A549 (cell line): ENCODE results near the gene SPARC. TPM values are rescaled to one million over a fixed set of nuclear protein-coding genes. Genes with fewer than 3 reads are reported as not detected.

Experiments used
- ATAC-seq, 2 experiments: fragments of 200-7000 bp in 1 of 2; fragments of >200 bp in 1 of 2; cut with Nextera tagmentation in 1 of 2; cut with Tn5 transposase in 1 of 2; 3 replicates each; pipeline versions ENCODE4 v1.8.0 to v1.9.1; 2018 to 2020; ENCODE audit warnings: mild to moderate bottlenecking in 1 of 2, moderate library complexity in 1 of 2
- CTCF ChIA-PET: fragments of 300-600 bp; sonication (Branson Sonifier 250); formaldehyde crosslinking; extraction: SDS; loops from one replicate; lab custom pipeline; 2021; ENCODE audit warnings: antibody characterized with exemption, inconsistent platforms; lab: Yijun Ruan, JAX
- POLR2A ChIA-PET: fragments of 350-600 bp; formaldehyde crosslinking; extraction: SDS; loops from one replicate; lab custom pipeline; 2021; ENCODE audit warnings: antibody characterized with exemption, inconsistent platforms; lab: Yijun Ruan, JAX
- DNase-seq, 2 experiments: peaks; one replicate each; pipeline versions ENCODE4 v3.0.0 to v3.0.0-alpha.2; 2011 to 2016; ENCODE audit warnings: low read depth in 1 of 2, low spot score in 1 of 2
- FAIRE-seq: peaks from 2 replicates; lab custom pipeline; 2011; peaks lifted over from hg19 to GRCh38; lab: Jason Lieb, UNC
- H3K27ac ChIP-seq, 2 experiments: fragments of >200 bp; sonication (Bioruptor Twin); formaldehyde crosslinking; 3 replicates each; pipeline ENCODE4 v1.5.1; 2016 to 2017
- H3K4me1 ChIP-seq: fragments of >200 bp; sonication (Bioruptor Twin); formaldehyde crosslinking; 3 replicates; pipeline ENCODE4 v1.6.1; 2016
- H3K4me2 ChIP-seq: fragments of >200 bp; sonication (Bioruptor Twin); formaldehyde crosslinking; 3 replicates; pipeline ENCODE4 v1.6.1; 2016
- H3K4me3 ChIP-seq: fragments of >200 bp; sonication (Bioruptor Twin); formaldehyde crosslinking; 3 replicates; pipeline ENCODE4 v1.5.1; 2016
- H3K9me3 ChIP-seq: fragments of >200 bp; sonication (Bioruptor Twin); formaldehyde crosslinking; 3 replicates; pipeline ENCODE4 v1.6.1; 2016
- CEBPB ChIP-seq, 2 experiments: fragments of >200 bp in 1 of 2; sonication (Bioruptor Twin) in 1 of 2; formaldehyde crosslinking in 1 of 2; IDR thresholded peaks; 2 replicates each; pipeline ENCODE4 v1.6.1; 2012 to 2016
- CHD2 ChIP-seq: fragments of 150-350 bp; IDR thresholded peaks from 2 replicates; pipeline ENCODE4 v1.6.1; 2014; ENCODE audit warnings: low read length; ENCODE audit not compliant: partially characterized antibody
- CHD4 ChIP-seq: fragments of 200-600 bp; sonication (generic); IDR thresholded peaks from 2 replicates; pipeline ENCODE4 v1.6.1; 2016; ENCODE audit warnings: antibody characterized with exemption, mild to moderate bottlenecking, borderline replicate concordance
- EHF ChIP-seq: fragments of 250-450 bp; sonication (Bioruptor Pico); IDR thresholded peaks from 2 replicates; pipeline ENCODE4 v1.5.0; 2020; ENCODE audit warnings: mild to moderate bottlenecking
- ESRRA ChIP-seq: fragments of 150-350 bp; IDR thresholded peaks from 2 replicates; pipeline ENCODE4 v1.6.1; 2014; ENCODE audit warnings: mild to moderate bottlenecking, low read length, borderline replicate concordance
- FOSB ChIP-seq: fragments of 250-450 bp; sonication (Bioruptor Pico); IDR thresholded peaks from 2 replicates; pipeline ENCODE4 v1.5.0; 2020; ENCODE audit warnings: mild to moderate bottlenecking, moderate library complexity
- FOSL2 ChIP-seq, 2 experiments: fragments of 450-650 bp in 1 of 2; fragments of >200 bp in 1 of 2; sonication (Bioruptor Twin) in 1 of 2; formaldehyde crosslinking; IDR thresholded peaks; 2 replicates each; pipeline versions ENCODE4 v1.5.0 to v1.6.1; 2016 to 2020; ENCODE audit warnings: mild to moderate bottlenecking in 1 of 2, moderate library complexity in 1 of 2
- FOXS1 ChIP-seq: fragments of 250-450 bp; sonication (Bioruptor Pico); IDR thresholded peaks from 2 replicates; pipeline ENCODE4 v1.5.0; 2020; ENCODE audit warnings: mild to moderate bottlenecking, moderate library complexity
- HEYL ChIP-seq: fragments of 250-450 bp; sonication (Bioruptor Pico); IDR thresholded peaks from 2 replicates; pipeline ENCODE4 v1.8.0; 2021; ENCODE audit warnings: mild to moderate bottlenecking, moderate library complexity
- HOXA7 ChIP-seq: fragments of 250-450 bp; sonication (Bioruptor Pico); IDR thresholded peaks from 2 replicates; pipeline ENCODE4 v1.5.0; 2020; ENCODE audit warnings: mild to moderate bottlenecking, moderate library complexity
- RAD21 ChIP-seq, 2 experiments: fragments of >200 bp in 1 of 2; sonication (Bioruptor Twin) in 1 of 2; formaldehyde crosslinking in 1 of 2; IDR thresholded peaks in 1 of 2; conservative IDR thresholded peaks in 1 of 2; 2 replicates in 1 of 2; 3 replicates in 1 of 2; pipeline ENCODE4 v1.6.1; 2012 to 2018; ENCODE audit warnings: inconsistent platforms in 1 of 2
- RARB ChIP-seq: fragments of 250-450 bp; sonication (Bioruptor Pico); IDR thresholded peaks from 2 replicates; pipeline ENCODE4 v1.8.0; 2021; ENCODE audit warnings: mild to moderate bottlenecking, moderate library complexity
- SREBF2 ChIP-seq: fragments of 450-650 bp; IDR thresholded peaks from 2 replicates; pipeline ENCODE4 v1.6.1; 2014; ENCODE audit warnings: mild to moderate bottlenecking, moderate library complexity
- TFCP2L1 ChIP-seq: fragments of 250-450 bp; sonication (Bioruptor Pico); IDR thresholded peaks from 2 replicates; pipeline ENCODE4 v1.5.0; 2021; ENCODE audit warnings: mild to moderate bottlenecking
- TP53 ChIP-seq: fragments of 250-450 bp; sonication (Bioruptor Pico); IDR thresholded peaks from 2 replicates; pipeline ENCODE4 v1.5.0; 2021; ENCODE audit warnings: mild to moderate bottlenecking, moderate library complexity
- ZNF302 ChIP-seq: fragments of 250-450 bp; sonication (Bioruptor Pico); IDR thresholded peaks from 2 replicates; pipeline ENCODE4 v1.9.0; 2021; ENCODE audit warnings: inconsistent platforms, mild to moderate bottlenecking, moderate library complexity
- WGBS: methylation state at CpG from one replicate; pipeline ENCODE4 v1.1.6; 2017; ENCODE audit errors: missing lambda C conversion rate; 5-methylcytosine and 5-hydroxymethylcytosine counted together
- polyA plus RNA-seq, 4 experiments: library from polyadenylated mRNA; depleted of rRNA in 3 of 4; stranded (reverse); fragments of >200 nt; fragmentation: RNase III in 1 of 4; extraction: RNeasy Plus Mini Kit Qiagen cat#74134 plus additional on column Dnase treatment in 1 of 4; gene quantifications; 2 replicates in 3 of 4; 3 replicates in 1 of 4; pipeline ENCODE4 v1.2.3, GENCODE V29; 2011 to 2017
- TF ChIP-seq, protein P1 (sequence below): fragments of >200 bp; sonication (Bioruptor Twin); formaldehyde crosslinking; IDR thresholded peaks from 3 replicates; pipeline ENCODE4 v1.6.1; 2016
- TF ChIP-seq, protein P2 (sequence below): fragments of 150-350 bp; IDR thresholded peaks from 2 replicates; pipeline ENCODE4 v1.6.1; 2014; ENCODE audit warnings: low read depth, mild to moderate bottlenecking, low read length
- TF ChIP-seq, protein P3 (sequence below): IDR thresholded peaks from 2 replicates; pipeline ENCODE4 v1.6.1; 2012; ENCODE audit warnings: low read depth, borderline replicate concordance
- TF ChIP-seq, protein P4 (sequence below): IDR thresholded peaks from 2 replicates; pipeline ENCODE4 v1.6.1; 2012
- TF ChIP-seq, protein P5 (sequence below): fragments of 200-600 bp; sonication (generic); IDR thresholded peaks from 2 replicates; pipeline ENCODE4 v1.6.1; 2016; ENCODE audit warnings: antibody characterized with exemption, mild to moderate bottlenecking, moderate library complexity
- TF ChIP-seq, protein P6 (sequence below): fragments of 450-650 bp; IDR thresholded peaks from 2 replicates; pipeline ENCODE4 v1.6.1; 2014; ENCODE audit warnings: antibody characterized with exemption

The SPARC gene
- polyA plus RNA-seq, 2 of the 4 experiments (the other 2 are of a cell fraction), result 33.8 to 45.7 TPM

DNA sequence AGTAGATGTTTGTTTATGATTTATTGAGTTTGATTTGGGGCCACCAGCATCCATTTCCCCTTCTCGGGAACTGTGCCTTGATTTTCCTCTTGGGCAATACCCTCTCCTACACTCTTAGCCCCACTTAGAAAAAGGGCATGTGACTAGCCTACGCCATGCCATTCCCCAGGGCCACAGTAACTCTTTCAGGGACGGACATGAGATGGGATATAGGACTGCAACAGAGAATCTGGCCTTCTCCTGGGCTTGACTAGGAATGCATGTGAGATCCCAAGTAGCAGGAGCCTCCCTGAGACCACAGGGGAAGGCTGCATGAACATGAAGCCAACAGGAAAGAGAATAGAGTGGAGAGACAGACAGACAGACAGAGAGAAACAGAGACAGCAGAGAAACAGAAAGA, 30.7 kb upstream of the SPARC start:
- 61% methylated on average over 3 of the region's 3 CpGs for WGBS

DNA sequence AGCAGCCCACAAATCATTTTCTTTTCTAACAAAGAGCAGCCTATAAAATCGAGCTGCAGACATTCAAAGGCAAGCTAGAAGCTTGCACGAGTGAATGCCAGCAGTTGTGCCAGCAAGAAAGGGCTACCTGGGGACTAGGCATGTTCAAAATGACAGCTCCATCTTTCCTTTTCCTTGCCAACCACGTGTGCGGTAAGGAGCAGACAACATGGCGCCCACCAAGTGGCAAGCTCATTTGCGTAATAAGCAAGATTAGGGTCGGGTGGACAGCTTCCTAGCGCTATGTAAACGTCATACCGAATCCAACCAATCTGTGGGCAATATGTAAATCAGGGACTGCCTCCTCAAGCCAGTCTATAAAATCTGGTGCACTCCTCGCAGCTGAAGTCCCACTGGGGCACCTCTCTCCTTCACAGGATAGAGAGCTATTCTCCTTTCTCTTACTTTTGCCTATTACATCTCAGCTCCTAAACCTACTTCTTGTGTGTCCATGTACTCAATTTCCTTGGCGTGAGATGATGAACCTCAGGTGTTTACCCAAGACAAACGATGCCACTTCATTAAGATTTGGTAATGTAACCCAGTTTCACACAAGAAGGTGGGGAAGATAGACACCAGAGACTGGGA, 22.5 kb upstream of the SPARC start:
- no peak for FAIRE-seq
- H3K4me1 ChIP-seq, result peaks cover under 1% of the 10 kb centered on the region; the same call in 2 of the 3 replicates
- DNase-seq, result no peak
- peaks cover 3% of the 10 kb centered on the region; the same call in 2 of the 3 replicates for H3K9me3 ChIP-seq
- no peak overlapping the region for H3K27ac ChIP-seq
- WGBS, result 48% methylated on average over 13 of the region's 13 CpGs
- no peak overlapping the region for H3K4me3 ChIP-seq
- no peak for ATAC-seq
- ChIA-PET POLR2A (interaction anchor here (0.8 kb wide), 1 partner anchor 62 kb away, joined by 4 read pairs; the partner anchor contains the start of gene G3BP1), CTCF (interaction anchor here (0.8 to 1.6 kb wide), 3 partner anchors 31 to 51 kb away, joined by 3 to 4 read pairs (median 3); no protein-coding TSS in a partner anchor)
- no peak overlapping the region for H3K4me2 ChIP-seq
- no peak for TF ChIP-seq SREBF2
- TF ChIP-seq, protein P1, sequence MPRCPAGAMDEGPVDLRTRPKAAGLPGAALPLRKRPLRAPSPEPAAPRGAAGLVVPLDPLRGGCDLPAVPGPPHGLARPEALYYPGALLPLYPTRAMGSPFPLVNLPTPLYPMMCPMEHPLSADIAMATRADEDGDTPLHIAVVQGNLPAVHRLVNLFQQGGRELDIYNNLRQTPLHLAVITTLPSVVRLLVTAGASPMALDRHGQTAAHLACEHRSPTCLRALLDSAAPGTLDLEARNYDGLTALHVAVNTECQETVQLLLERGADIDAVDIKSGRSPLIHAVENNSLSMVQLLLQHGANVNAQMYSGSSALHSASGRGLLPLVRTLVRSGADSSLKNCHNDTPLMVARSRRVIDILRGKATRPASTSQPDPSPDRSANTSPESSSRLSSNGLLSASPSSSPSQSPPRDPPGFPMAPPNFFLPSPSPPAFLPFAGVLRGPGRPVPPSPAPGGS, result no peak
- no peak for TF ChIP-seq CHD4
- no peak for TF ChIP-seq TFCP2L1 (CRISPR knock-in tag)
- TF ChIP-seq, protein P2, sequence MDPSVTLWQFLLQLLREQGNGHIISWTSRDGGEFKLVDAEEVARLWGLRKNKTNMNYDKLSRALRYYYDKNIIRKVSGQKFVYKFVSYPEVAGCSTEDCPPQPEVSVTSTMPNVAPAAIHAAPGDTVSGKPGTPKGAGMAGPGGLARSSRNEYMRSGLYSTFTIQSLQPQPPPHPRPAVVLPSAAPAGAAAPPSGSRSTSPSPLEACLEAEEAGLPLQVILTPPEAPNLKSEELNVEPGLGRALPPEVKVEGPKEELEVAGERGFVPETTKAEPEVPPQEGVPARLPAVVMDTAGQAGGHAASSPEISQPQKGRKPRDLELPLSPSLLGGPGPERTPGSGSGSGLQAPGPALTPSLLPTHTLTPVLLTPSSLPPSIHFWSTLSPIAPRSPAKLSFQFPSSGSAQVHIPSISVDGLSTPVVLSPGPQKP, result no peak

More for the DNA sequence above, 30.7 kb upstream of the SPARC start:
- H3K9me3 ChIP-seq, result no peaks in the 10 kb centered on the region
- CTCF ChIA-PET, result interaction anchor here (1.2 to 9.4 kb wide), 4 partner anchors 18 to 65 kb away, joined by 4 to 65 read pairs (median 8); no protein-coding TSS in a partner anchor
- DNase-seq, result no peak
- H3K4me3 ChIP-seq, result no peak overlapping the region
- TF ChIP-seq FOSL2 (IDR thresholded peaks at IDR 0.05), result no peak
- no peak for TF ChIP-seq FOSL2 (CRISPR knock-in tag; IDR thresholded peaks at IDR 0.05)
- TF ChIP-seq CEBPB (IDR thresholded peaks at IDR 0.05), result no peak
- no peak for TF ChIP-seq RARB (CRISPR knock-in tag)
- no peak for TF ChIP-seq ESRRA
- no peak for TF ChIP-seq ZNF302 (CRISPR knock-in tag)
- TF ChIP-seq, protein P3, sequence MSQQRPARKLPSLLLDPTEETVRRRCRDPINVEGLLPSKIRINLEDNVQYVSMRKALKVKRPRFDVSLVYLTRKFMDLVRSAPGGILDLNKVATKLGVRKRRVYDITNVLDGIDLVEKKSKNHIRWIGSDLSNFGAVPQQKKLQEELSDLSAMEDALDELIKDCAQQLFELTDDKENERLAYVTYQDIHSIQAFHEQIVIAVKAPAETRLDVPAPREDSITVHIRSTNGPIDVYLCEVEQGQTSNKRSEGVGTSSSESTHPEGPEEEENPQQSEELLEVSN, result no peak
- TF ChIP-seq TP53, result no peak
- TF ChIP-seq RAD21 (conservative IDR thresholded peaks at IDR 0.05 in 1 of 2, IDR thresholded peaks at IDR 0.05 in 1 of 2), result no peak
- no peak for TF ChIP-seq SREBF2
- TF ChIP-seq, protein P4, sequence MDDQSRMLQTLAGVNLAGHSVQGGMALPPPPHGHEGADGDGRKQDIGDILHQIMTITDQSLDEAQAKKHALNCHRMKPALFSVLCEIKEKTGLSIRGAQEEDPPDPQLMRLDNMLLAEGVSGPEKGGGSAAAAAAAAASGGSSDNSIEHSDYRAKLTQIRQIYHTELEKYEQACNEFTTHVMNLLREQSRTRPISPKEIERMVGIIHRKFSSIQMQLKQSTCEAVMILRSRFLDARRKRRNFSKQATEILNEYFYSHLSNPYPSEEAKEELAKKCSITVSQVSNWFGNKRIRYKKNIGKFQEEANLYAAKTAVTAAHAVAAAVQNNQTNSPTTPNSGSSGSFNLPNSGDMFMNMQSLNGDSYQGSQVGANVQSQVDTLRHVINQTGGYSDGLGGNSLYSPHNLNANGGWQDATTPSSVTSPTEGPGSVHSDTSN, result no peak
- no peak for TF ChIP-seq HOXA7 (CRISPR knock-in tag)
- no peak for TF ChIP-seq EHF (CRISPR knock-in tag)
- TF ChIP-seq, protein P5, sequence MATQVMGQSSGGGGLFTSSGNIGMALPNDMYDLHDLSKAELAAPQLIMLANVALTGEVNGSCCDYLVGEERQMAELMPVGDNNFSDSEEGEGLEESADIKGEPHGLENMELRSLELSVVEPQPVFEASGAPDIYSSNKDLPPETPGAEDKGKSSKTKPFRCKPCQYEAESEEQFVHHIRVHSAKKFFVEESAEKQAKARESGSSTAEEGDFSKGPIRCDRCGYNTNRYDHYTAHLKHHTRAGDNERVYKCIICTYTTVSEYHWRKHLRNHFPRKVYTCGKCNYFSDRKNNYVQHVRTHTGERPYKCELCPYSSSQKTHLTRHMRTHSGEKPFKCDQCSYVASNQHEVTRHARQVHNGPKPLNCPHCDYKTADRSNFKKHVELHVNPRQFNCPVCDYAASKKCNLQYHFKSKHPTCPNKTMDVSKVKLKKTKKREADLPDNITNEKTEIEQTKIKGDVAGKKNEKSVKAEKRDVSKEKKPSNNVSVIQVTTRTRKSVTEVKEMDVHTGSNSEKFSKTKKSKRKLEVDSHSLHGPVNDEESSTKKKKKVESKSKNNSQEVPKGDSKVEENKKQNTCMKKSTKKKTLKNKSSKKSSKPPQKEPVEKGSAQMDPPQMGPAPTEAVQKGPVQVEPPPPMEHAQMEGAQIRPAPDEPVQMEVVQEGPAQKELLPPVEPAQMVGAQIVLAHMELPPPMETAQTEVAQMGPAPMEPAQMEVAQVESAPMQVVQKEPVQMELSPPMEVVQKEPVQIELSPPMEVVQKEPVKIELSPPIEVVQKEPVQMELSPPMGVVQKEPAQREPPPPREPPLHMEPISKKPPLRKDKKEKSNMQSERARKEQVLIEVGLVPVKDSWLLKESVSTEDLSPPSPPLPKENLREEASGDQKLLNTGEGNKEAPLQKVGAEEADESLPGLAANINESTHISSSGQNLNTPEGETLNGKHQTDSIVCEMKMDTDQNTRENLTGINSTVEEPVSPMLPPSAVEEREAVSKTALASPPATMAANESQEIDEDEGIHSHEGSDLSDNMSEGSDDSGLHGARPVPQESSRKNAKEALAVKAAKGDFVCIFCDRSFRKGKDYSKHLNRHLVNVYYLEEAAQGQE, result no peak
- no peak for TF ChIP-seq CHD2
- TF ChIP-seq CHD4, result no peak
- TF ChIP-seq, protein P1, result no peak
- no peak for TF ChIP-seq FOSB (CRISPR knock-in tag)
- no peak for TF ChIP-seq HEYL (CRISPR knock-in tag)
- TF ChIP-seq, protein P6, sequence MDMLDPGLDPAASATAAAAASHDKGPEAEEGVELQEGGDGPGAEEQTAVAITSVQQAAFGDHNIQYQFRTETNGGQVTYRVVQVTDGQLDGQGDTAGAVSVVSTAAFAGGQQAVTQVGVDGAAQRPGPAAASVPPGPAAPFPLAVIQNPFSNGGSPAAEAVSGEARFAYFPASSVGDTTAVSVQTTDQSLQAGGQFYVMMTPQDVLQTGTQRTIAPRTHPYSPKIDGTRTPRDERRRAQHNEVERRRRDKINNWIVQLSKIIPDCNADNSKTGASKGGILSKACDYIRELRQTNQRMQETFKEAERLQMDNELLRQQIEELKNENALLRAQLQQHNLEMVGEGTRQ, result no peak
- no peak for TF ChIP-seq FOXS1
- TF ChIP-seq, all 56 proteins: peak for 0
- Histone ChIP-seq H3K27ac (peak overlapping the region in 1 of 2 experiments; percentile 66; a peak in 2 of 6 replicates), H3K4me1 (peaks cover 12% of the 10 kb centered on the region; the same call in 2 of the 3 replicates), H3K4me2 (no peak overlapping the region)
- POLR2A ChIA-PET, result interaction anchor here (0.7 kb wide), 1 partner anchor 709 kb away, joined by 3 read pairs; no protein-coding TSS in a partner anchor
- FAIRE-seq (no peak), ATAC-seq (peak in 1 of 2 experiments; percentile 9; a peak in 1 of 6 replicates)
